H9 (cell line): Measurements from ENCODE around the gene GLP2R. TPM values are rescaled to one million over a fixed set of nuclear protein-coding genes. Genes with fewer than 3 reads are reported as not detected.

ENCODE experiments used
- DNase-seq: peaks from one replicate; pipeline ENCODE4 v3.0.0-alpha.2; 2017
- H2AFZ ChIP-seq: one replicate; pipeline ENCODE4 v1.6.1; 2013; ENCODE audit warnings: mild to moderate bottlenecking, low read length, control low read depth, moderate library complexity
- H2AK5ac ChIP-seq: 2 replicates; pipeline ENCODE4 v1.6.1; 2013; ENCODE audit warnings: low read length, control low read depth, mixed read lengths; ENCODE audit not compliant: insufficient read length
- H2BK120ac ChIP-seq: one replicate; pipeline ENCODE4 v1.6.1; 2013; ENCODE audit warnings: low read depth, mild to moderate bottlenecking, low read length, control low read depth, inconsistent platforms; ENCODE audit not compliant: poor library complexity, severe bottlenecking
- H2BK12ac ChIP-seq: 2 replicates; pipeline ENCODE4 v1.6.1; 2013; ENCODE audit warnings: low read length, control low read depth, mixed read lengths, low read depth; ENCODE audit not compliant: insufficient read length
- H2BK15ac ChIP-seq: 2 replicates; pipeline ENCODE4 v1.6.1; 2013; ENCODE audit warnings: low read depth, low read length, control low read depth
- H2BK20ac ChIP-seq: one replicate; pipeline ENCODE4 v1.6.1; 2013; ENCODE audit warnings: low read depth, mild to moderate bottlenecking, low read length, control low read depth, inconsistent platforms; ENCODE audit not compliant: poor library complexity, severe bottlenecking
- H2BK5ac ChIP-seq: 2 replicates; pipeline ENCODE4 v1.6.1; 2013; ENCODE audit warnings: low read length, control low read depth, mixed read lengths; ENCODE audit not compliant: insufficient read length
- H3K14ac ChIP-seq: 2 replicates; pipeline ENCODE4 v1.6.1; 2013; ENCODE audit warnings: low read length, control low read depth; ENCODE audit not compliant: insufficient read depth
- H3K18ac ChIP-seq: 2 replicates; pipeline ENCODE4 v1.6.1; 2013; ENCODE audit warnings: low read depth, mild to moderate bottlenecking, mixed read lengths, low read length, control low read depth; ENCODE audit not compliant: insufficient read length
- H3K23ac ChIP-seq: 2 replicates; pipeline ENCODE4 v1.6.1; 2013; ENCODE audit warnings: low read length, control low read depth, mixed read lengths, low read depth; ENCODE audit not compliant: insufficient read length
- H3K23me2 ChIP-seq: 2 replicates; pipeline ENCODE4 v1.6.1; 2013; ENCODE audit warnings: low read depth, mild to moderate bottlenecking, mixed read lengths, low read length, control low read depth; ENCODE audit not compliant: insufficient read length, poor library complexity, severe bottlenecking
- H3K27ac ChIP-seq: 2 replicates; pipeline ENCODE4 v1.5.1; 2013; ENCODE audit warnings: low read length, control low read depth, mixed read lengths, low read depth; ENCODE audit not compliant: insufficient read length
- H3K27me3 ChIP-seq: 2 replicates; pipeline ENCODE4 v1.6.1; 2013; ENCODE audit warnings: low read length, control low read depth, inconsistent platforms; ENCODE audit not compliant: insufficient read depth
- H3K4ac ChIP-seq: 2 replicates; pipeline ENCODE4 v1.6.1; 2013; ENCODE audit warnings: low read depth, mild to moderate bottlenecking, control low read depth, inconsistent platforms, low read length, moderate library complexity
- H3K4me1 ChIP-seq: 2 replicates; pipeline ENCODE4 v1.6.1; 2013; ENCODE audit warnings: low read length, control low read depth, inconsistent platforms; ENCODE audit not compliant: insufficient read depth
- H3K4me2 ChIP-seq: 2 replicates; pipeline ENCODE4 v1.6.1; 2013; ENCODE audit warnings: low read length, control low read depth, mixed read lengths; ENCODE audit not compliant: insufficient read length, insufficient read depth
- H3K56ac ChIP-seq: 2 replicates; pipeline ENCODE4 v1.6.1; 2013; ENCODE audit warnings: low read depth, mild to moderate bottlenecking, mixed read lengths, low read length, control low read depth; ENCODE audit not compliant: insufficient read length
- H3K79me1 ChIP-seq: 2 replicates; pipeline ENCODE4 v1.6.1; 2013; ENCODE audit warnings: low read depth, mild to moderate bottlenecking, moderate library complexity, low read length, control low read depth, inconsistent platforms; ENCODE audit not compliant: insufficient read depth, poor library complexity, severe bottlenecking
- H3K79me2 ChIP-seq: 2 replicates; pipeline ENCODE4 v1.6.1; 2013; ENCODE audit warnings: low read length, control low read depth, inconsistent platforms; ENCODE audit not compliant: insufficient read depth
- H3K9ac ChIP-seq: 2 replicates; pipeline ENCODE4 v1.6.1; 2013; ENCODE audit warnings: low read length, control low read depth, mixed read lengths; ENCODE audit not compliant: insufficient read length; ENCODE audit errors: extremely low read depth
- H3K9me3 ChIP-seq: one replicate; pipeline ENCODE4 v1.6.1; 2013; ENCODE audit warnings: low read depth, low read length, inconsistent platforms; ENCODE audit not compliant: control insufficient read depth
- H3T11ph ChIP-seq: one replicate; pipeline ENCODE4 v1.6.1; 2013; ENCODE audit warnings: mild to moderate bottlenecking, low read length, control low read depth, inconsistent platforms
- H4K20me1 ChIP-seq: one replicate; pipeline ENCODE4 v1.6.1; 2013; ENCODE audit not compliant: control insufficient read depth, insufficient read length, insufficient read depth
- H4K5ac ChIP-seq: 2 replicates; pipeline ENCODE4 v1.6.1; 2013; ENCODE audit warnings: low read depth, mild to moderate bottlenecking, mixed read lengths, low read length, control low read depth; ENCODE audit not compliant: insufficient read length
- H4K8ac ChIP-seq: replicated peaks from 2 replicates; pipeline ENCODE4 v1.6.1; 2013; ENCODE audit warnings: low read length, control low read depth, mixed read lengths, low read depth; ENCODE audit not compliant: insufficient read length
- H4K91ac ChIP-seq: 2 replicates; pipeline ENCODE4 v1.6.1; 2013; ENCODE audit warnings: low read depth, mild to moderate bottlenecking, moderate library complexity, mixed read lengths, low read length, control low read depth; ENCODE audit not compliant: insufficient read length
- H3K27ac Mint-ChIP-seq, 3 experiments: 2 replicates in 2 of 3; 3 replicates in 1 of 3; pipeline ENCODE4 v1.8.0; 2020 to 2021; ENCODE audit warnings: mixed read lengths in 3 of 3, mild to moderate bottlenecking in 1 of 3, moderate library complexity in 1 of 3
- H3K27me3 Mint-ChIP-seq: 2 replicates; pipeline ENCODE4 v1.8.0; 2021; ENCODE audit warnings: low read depth, mild to moderate bottlenecking, moderate library complexity, mixed read lengths
- H3K36me3 Mint-ChIP-seq, 3 experiments: 2 replicates in 2 of 3; 3 replicates in 1 of 3; pipeline ENCODE4 v1.8.0; 2020 to 2021; ENCODE audit warnings: low read depth in 3 of 3, mixed read lengths in 3 of 3; ENCODE audit not compliant: insufficient read depth in 1 of 3
- H3K4me1 Mint-ChIP-seq, 2 experiments: 2 replicates each; pipeline ENCODE4 v1.8.0; 2020; ENCODE audit warnings: mixed read lengths in 2 of 2
- H3K4me3 Mint-ChIP-seq, 2 experiments: 2 replicates in 1 of 2; 3 replicates in 1 of 2; pipeline ENCODE4 v1.8.0; 2020 to 2021; ENCODE audit warnings: mild to moderate bottlenecking in 2 of 2, mixed read lengths in 2 of 2, moderate library complexity in 1 of 2
- H3K9me3 Mint-ChIP-seq, 2 experiments: 2 replicates in 1 of 2; 3 replicates in 1 of 2; pipeline ENCODE4 v1.8.0; 2020; ENCODE audit warnings: mild to moderate bottlenecking in 2 of 2, mixed read lengths in 2 of 2, moderate library complexity in 1 of 2
- CTCF ChIP-seq: fragments of 200-600 bp; sonication (generic); conservative IDR thresholded peaks from 3 replicates; pipeline ENCODE4 v1.8.0; 2021; ENCODE audit warnings: antibody characterized with exemption, mild to moderate bottlenecking
- WGBS: extraction: QIAGEN DNeasy Blood & Tissue Kit; methylation state at CpG from one replicate; pipeline ENCODE4 v1.1.7; 2013; ENCODE audit warnings: missing lambda C conversion rate, low lambda C conversion rate, mixed read lengths; ENCODE audit not compliant: insufficient read length; ENCODE audit errors: extremely low coverage; 5-methylcytosine and 5-hydroxymethylcytosine counted together
- total RNA-seq: library from RNA; stranded (reverse); gene quantifications from 2 replicates; pipeline ENCODE4 v1.2.1, GENCODE V29; 2021

Gene GLP2R
- total RNA-seq, 1 experiment from 2014 or later: not detected

- TF ChIP-seq CTCF: no peak
- Histone ChIP-seq H3K9ac (no peak overlapping the region), H3K23ac (no peak overlapping the region), H3K79me1 (no peaks in the 10 kb centered on the region), H3K27me3 (no peaks in the 10 kb centered on the region), H2BK5ac (no peak overlapping the region), H2AK5ac (no peak overlapping the region), H2AFZ (no peak overlapping the region), H3K27ac (no peak overlapping the region), H3K23me2 (no peaks in the 10 kb centered on the region), H3K14ac (no peak overlapping the region; the same call in 1 of the 2 replicates), H2BK120ac (no peak overlapping the region), H3K4ac (no peak overlapping the region), H4K20me1 (no peaks in the 10 kb centered on the region), H3K4me1 (no peaks in the 10 kb centered on the region; the same call in 1 of the 2 replicates), H4K5ac (no peak overlapping the region), H3K18ac (no peak overlapping the region), H3K79me2 (no peaks in the 10 kb centered on the region), H4K8ac (no peak overlapping the region), H4K91ac (no peak overlapping the region), H2BK15ac (no peak overlapping the region), H3T11ph (no peak overlapping the region), H2BK12ac (no peak overlapping the region), H3K9me3 (no peaks in the 10 kb centered on the region), H3K4me2 (no peak overlapping the region), H3K56ac (no peak overlapping the region), H2BK20ac (no peak overlapping the region)
- Mint-ChIP-seq H3K27me3 (peaks cover 10% of the 10 kb centered on the region), H3K36me3 (no peaks in the 10 kb centered on the region; a peak in 1 of 7 replicates), H3K4me3 (no peak overlapping the region), H3K27ac (no peak overlapping the region), H3K9me3 (peaks cover 0 to 2% of the 10 kb centered on the region in 2 experiments; a peak in 2 of 5 replicates), H3K4me1 (peaks cover 14 to 30% of the 10 kb centered on the region in 2 experiments)
- no peak for DNase-seq
- no CpG with 5 or more reads among the region's 7 CpGs for WGBS
These were observed 82.9 kb downstream of the GLP2R start for GRCh38 chr17:9908649-9909042.
